Neuron (in vitro differentiated cells): Measurements from ENCODE around the gene RPRD1A.
A peak's percentile ranks its signal among the peaks of the same experiment; 100 is the strongest.

Experiments used
- H2AFZ ChIP-seq: one replicate; pipeline ENCODE4 v1.6.1; 2013; ENCODE audit warnings: low read depth, mild to moderate bottlenecking, inconsistent platforms, low read length, moderate library complexity
- H3K27me3 ChIP-seq: one replicate; pipeline ENCODE4 v1.6.1; 2013; ENCODE audit warnings: low read length; ENCODE audit not compliant: insufficient read depth
- H3K36me3 ChIP-seq: one replicate; pipeline ENCODE4 v1.6.1; 2013; ENCODE audit warnings: low read length; ENCODE audit not compliant: insufficient read depth
- H3K4me1 ChIP-seq: one replicate; pipeline ENCODE4 v1.6.1; 2013; ENCODE audit warnings: low read length; ENCODE audit not compliant: insufficient read depth
- H3K4me3 ChIP-seq: 2 replicates; pipeline ENCODE4 v1.5.1; 2013; ENCODE audit warnings: mild to moderate bottlenecking, low read length, moderate library complexity
- H3K9me3 ChIP-seq: one replicate; pipeline ENCODE4 v1.6.1; 2013; ENCODE audit warnings: low read length

Gene RPRD1A

GRCh38 chr18:36006997-36007396 is 60.4 kb downstream of the RPRD1A start:
- Histone ChIP-seq H3K9me3 (no peaks in the 10 kb centered on the region), H3K4me3 (no peak overlapping the region), H3K27me3 (no peaks in the 10 kb centered on the region), H2AFZ (no peak overlapping the region), H3K4me1 (no peaks in the 10 kb centered on the region), H3K36me3 (no peaks in the 10 kb centered on the region)

- Histone ChIP-seq H2AFZ (no peak overlapping the region), H3K36me3 (peaks cover 1% of the 10 kb centered on the region), H3K9me3 (no peaks in the 10 kb centered on the region), H3K4me1 (no peaks in the 10 kb centered on the region), H3K4me3 (no peak overlapping the region), H3K27me3 (no peaks in the 10 kb centered on the region)
These were observed 67.4 kb downstream of the RPRD1A start for GRCh38 chr18:35999925-36000324.

GRCh38 chr18:35998967-35999366 is 68.4 kb downstream of the RPRD1A start:
- no peak overlapping the region for H3K4me3 ChIP-seq
- peaks cover 1% of the 10 kb centered on the region for H3K36me3 ChIP-seq
- H3K9me3 ChIP-seq: no peaks in the 10 kb centered on the region
- no peak overlapping the region for H2AFZ ChIP-seq
- no peaks in the 10 kb centered on the region for H3K27me3 ChIP-seq
- no peaks in the 10 kb centered on the region for H3K4me1 ChIP-seq

DNA sequence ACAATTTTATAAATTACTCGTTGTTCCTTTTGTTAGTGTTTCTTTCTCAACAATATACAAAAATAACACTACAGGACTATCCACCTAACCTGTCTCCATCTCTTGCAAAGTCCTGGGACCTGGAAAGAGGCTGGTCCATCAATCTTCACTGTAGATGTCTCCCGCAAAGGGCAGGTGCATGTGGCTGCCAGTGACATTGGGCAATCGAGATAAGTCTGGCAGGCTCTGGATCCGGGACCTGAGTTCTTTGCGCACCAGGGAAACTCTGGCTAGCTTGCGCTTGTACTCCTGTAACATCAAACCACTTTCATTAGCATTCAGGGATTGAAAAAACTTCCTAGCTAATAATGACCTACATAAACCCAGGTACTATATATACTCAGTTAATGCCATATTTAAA is 74.3 kb downstream of the RPRD1A start:
- H3K4me1 ChIP-seq: no peaks in the 10 kb centered on the region
- no peak overlapping the region for H3K4me3 ChIP-seq
- H2AFZ ChIP-seq: no peak overlapping the region
- no peaks in the 10 kb centered on the region for H3K27me3 ChIP-seq
- no peaks in the 10 kb centered on the region for H3K9me3 ChIP-seq
- peaks cover 29% of the 10 kb centered on the region for H3K36me3 ChIP-seq

DNA sequence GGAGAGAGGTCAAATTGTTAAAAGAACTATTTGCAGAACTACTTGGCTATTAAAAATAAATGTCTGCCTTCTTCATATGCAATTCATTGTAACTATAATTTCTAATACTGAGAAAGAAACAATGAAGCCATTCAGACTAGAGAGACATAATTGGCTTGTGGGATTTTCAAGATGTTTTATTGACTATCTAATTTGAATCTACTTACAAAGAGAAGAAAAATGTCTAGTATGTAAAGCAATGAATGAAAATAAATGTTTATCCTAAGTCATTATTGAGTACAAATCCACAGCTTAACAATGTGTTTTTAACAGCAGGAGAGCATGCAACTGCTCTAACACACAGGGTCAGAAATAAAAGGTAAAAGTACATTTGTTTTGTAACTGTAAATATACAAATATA is 75.7 kb downstream of the RPRD1A start:
- Histone ChIP-seq H2AFZ (no peak overlapping the region), H3K36me3 (peaks cover 29% of the 10 kb centered on the region), H3K27me3 (no peaks in the 10 kb centered on the region), H3K4me1 (no peaks in the 10 kb centered on the region), H3K4me3 (no peak overlapping the region), H3K9me3 (no peaks in the 10 kb centered on the region)

DNA sequence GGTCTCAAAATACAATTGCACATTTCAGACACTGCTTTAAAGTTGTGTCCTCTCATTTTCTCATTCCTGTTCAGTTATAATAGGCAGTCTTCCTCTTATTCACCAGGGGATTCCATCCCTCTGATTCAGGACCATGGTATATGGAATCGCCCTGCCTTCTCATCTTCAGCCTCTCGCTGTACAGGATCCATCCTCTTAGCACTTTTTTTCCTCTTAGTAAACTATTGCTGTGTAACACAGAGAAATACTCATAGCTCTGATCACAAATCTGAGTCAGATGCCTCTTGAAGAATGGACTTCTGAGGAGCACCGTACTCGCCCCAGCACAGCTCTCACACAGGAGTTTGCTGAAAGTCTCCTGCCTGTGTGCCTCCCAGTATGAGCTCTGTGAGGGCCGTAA is 83.5 kb downstream of the RPRD1A start:
- H3K4me1 ChIP-seq: no peaks in the 10 kb centered on the region
- peaks cover 34% of the 10 kb centered on the region for H3K36me3 ChIP-seq
- no peak overlapping the region for H3K4me3 ChIP-seq
- H3K27me3 ChIP-seq: no peaks in the 10 kb centered on the region
- no peak overlapping the region for H2AFZ ChIP-seq
- no peaks in the 10 kb centered on the region for H3K9me3 ChIP-seq

DNA sequence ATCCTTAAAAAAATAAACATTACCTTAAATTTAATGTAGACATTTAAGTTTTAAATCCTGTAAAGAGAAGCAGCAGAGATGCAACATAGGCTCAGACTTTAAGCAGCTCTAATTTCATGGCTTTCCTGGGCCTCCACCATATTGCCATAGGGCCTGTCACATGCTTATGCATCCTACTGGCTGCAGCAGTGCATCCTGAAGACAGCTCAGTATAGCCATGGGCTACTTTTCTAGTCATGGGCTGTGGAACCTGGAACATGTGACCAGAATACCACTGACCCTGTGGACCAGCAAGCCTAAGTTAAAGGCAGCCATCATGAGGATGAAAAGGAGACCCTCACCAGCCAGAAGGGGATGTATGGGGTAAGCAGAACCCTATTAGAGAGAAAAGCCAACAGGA is 84.2 kb downstream of the RPRD1A start:
- H3K27me3 ChIP-seq: no peaks in the 10 kb centered on the region
- peaks cover 35% of the 10 kb centered on the region for H3K36me3 ChIP-seq
- H3K4me3 ChIP-seq: no peak overlapping the region
- H3K9me3 ChIP-seq: no peaks in the 10 kb centered on the region
- H2AFZ ChIP-seq: no peak overlapping the region
- H3K4me1 ChIP-seq: no peaks in the 10 kb centered on the region

DNA sequence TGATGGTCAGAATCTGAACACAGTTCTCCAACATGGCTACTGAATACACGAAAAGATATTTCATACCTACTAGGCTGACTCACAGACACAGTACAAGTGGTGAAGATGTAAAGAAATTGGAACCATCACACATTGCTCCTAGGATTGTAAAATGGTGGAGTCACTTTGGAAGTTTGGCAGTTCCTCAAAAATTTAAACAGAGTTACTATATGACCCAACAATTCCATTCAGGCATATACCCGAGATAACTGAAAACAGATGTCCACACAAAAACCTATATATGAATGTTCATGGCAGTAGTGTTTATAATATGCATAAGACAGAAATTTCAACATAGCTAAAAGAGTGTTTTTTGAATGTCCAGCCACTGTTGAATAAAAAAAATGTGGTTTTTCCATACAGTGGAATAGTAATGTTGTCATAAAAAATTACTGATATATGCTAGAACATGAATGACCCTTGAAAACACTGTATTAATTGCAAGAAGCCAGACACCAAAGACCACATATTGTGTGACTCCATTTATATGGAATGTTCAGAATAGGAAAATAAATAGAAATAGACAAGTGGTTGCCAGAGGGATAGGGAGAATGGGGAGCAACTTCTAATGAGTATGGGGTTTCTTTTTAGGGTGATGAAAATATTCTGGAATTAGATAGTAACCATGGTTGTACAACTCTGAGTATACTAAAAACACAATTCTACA is 84.8 kb downstream of the RPRD1A start:
- Histone ChIP-seq H2AFZ (no peak overlapping the region), H3K9me3 (no peaks in the 10 kb centered on the region), H3K4me1 (no peaks in the 10 kb centered on the region), H3K4me3 (no peak overlapping the region), H3K27me3 (no peaks in the 10 kb centered on the region), H3K36me3 (peaks cover 39% of the 10 kb centered on the region)

DNA sequence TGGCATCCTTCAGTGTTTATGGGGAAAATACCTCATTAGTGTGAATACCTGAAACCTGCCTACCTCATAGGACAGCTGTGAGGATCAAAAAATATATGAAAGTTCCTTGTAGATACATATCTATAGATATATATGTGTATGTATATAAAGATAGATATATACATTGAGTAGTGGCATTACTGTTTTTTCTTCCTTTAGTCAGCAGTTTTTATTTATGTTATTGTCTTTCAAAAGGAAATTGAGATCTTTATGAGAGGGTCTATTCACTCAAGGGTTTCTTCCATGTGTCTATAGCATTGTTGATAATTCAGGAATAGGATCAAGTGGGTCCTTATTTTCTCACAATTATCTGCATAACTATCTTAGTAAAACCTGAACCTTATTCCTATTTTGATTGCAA is 88.2 kb downstream of the RPRD1A start:
- Histone ChIP-seq H2AFZ (no peak overlapping the region), H3K9me3 (no peaks in the 10 kb centered on the region), H3K4me3 (no peak overlapping the region), H3K27me3 (no peaks in the 10 kb centered on the region), H3K4me1 (peaks cover 3% of the 10 kb centered on the region), H3K36me3 (peaks cover 67% of the 10 kb centered on the region)

DNA sequence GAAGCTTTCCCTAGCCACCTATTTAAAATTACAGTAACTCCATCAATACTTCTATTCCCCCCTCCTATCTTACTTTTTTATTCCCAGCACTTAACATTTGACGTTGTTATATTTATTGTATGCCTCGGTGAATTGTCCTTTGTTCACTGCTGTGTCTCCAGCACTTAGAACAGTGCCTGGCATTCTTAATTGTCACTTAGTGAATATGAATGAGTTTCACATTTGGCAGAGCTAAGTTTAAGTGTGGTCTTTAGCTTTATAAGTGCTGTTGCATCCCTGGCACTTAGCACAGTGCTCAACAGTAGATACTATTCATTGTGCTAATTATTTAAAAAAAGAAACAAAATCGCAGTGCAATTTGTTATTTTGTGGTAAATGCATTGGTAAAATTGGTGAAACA is 93.2 kb downstream of the RPRD1A start:
- no peaks in the 10 kb centered on the region for H3K9me3 ChIP-seq
- peaks cover 14% of the 10 kb centered on the region for H3K4me1 ChIP-seq
- H3K27me3 ChIP-seq: no peaks in the 10 kb centered on the region
- peak overlapping the region; percentile 79 for H3K4me3 ChIP-seq
- H2AFZ ChIP-seq: no peak overlapping the region
- H3K36me3 ChIP-seq: peaks cover 51% of the 10 kb centered on the region

DNA sequence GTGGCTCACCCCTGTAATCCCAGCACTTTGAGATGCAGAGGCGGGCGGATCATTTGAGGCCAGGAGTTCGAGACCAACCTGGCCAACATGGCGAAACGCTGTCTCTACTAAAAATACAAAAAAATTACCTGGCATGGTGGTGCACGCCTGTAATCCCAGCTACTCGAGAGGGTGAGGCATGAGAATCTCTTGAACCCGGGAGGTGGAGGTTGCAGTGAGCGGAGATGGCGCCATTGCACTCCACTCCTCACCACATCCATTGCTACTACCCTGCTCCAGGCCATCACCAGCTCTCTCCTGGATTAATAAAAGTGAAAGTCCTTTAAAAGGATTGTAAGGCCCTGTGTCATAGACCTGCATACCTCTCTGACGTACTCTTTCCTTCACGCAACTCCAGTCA is 93.7 kb downstream of the RPRD1A start:
- Histone ChIP-seq H3K36me3 (peaks cover 46% of the 10 kb centered on the region), H2AFZ (no peak overlapping the region), H3K4me3 (peak overlapping the region; percentile 79), H3K4me1 (peaks cover 14% of the 10 kb centered on the region), H3K9me3 (no peaks in the 10 kb centered on the region), H3K27me3 (no peaks in the 10 kb centered on the region)

DNA sequence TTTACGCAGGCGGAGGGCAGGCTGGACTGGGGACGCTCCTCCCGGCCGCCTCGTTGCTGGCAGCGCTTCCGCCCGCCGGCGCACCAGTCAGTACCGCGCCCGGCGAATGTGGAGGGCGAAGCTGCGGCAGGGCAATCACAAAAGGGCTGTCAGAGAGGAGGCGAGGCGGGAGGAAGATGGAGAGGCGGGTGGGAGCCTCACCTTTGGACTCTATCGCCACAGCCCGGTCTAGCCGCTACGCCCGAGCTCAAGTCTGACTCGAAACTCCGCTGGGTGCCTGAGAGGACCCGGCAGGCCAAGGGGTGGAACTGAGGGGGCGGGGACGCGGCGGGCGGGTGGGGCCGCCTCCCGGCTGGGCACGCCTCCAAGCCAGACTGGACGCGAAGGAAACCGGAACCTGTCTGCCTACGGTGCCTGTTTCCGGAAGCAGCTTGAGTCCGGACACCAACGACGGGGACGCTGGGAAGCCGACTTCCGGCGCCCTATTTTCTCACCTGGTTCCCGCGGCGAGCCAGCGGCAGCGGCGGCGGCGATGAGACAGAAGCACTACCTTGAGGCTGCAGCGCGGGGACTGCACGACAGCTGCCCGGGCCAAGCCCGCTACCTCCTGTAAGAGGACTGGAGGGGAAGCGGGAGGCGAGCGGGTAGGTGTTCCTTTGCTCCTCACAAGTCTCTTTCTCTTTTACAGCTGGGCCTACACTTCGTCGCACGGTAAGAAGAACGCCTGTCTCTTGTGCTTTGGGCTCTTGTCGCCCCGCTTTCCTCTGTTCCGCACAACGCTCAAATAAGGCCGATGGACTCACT is 95.0 kb downstream of the RPRD1A start, which contains the start of gene RMP24:
Gene RMP24, plus strand, starts transcription at position 483 of the 804 bp plus-strand sequence.
- peak within 1 kb of the TSS; percentile 91 for H2AFZ ChIP-seq
- peak within 1 kb of the TSS; percentile 79 for H3K4me3 ChIP-seq
- peaks cover 33% of the 10 kb centered on the region for H3K36me3 ChIP-seq
- no peaks in the 10 kb centered on the region for H3K9me3 ChIP-seq
- H3K4me1 ChIP-seq: peaks cover 14% of the 10 kb centered on the region
- no peaks in the 10 kb centered on the region for H3K27me3 ChIP-seq

DNA sequence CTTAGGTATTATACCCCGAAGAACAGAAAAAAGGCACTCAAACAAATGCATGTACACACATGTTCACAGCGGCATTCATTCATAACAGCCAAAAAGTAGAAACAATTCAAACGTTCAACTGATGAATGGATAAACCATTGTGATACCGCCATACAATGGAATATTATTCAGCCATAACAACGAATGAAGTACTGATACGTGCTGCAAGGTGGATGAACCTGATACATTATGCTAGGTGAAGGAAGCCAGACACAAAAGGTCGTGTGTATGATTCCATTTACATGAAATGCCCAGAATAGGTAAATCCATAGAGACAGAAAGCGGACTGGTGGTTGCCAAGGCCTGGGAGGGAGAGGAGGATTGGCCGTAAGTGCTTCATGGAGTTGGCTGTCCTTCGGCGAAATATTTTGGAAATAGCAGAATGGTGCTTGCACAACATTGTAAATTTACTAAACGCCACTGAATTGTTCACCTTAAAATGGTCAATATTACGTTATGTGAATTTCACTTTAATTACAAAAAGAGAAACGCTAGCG is 95.6 kb downstream of the RPRD1A start:
- Histone ChIP-seq H3K27me3 (no peaks in the 10 kb centered on the region), H3K4me1 (peaks cover 14% of the 10 kb centered on the region), H3K36me3 (peaks cover 30% of the 10 kb centered on the region), H3K4me3 (peak overlapping the region; percentile 79), H2AFZ (peak overlapping the region; percentile 91), H3K9me3 (no peaks in the 10 kb centered on the region)
